GM20000 (cell line): ENCODE measurements around the gene JARID2.

Experiments used
- DNase-seq: peaks from one replicate; pipeline ENCODE4 v3.0.0; 2012; ENCODE audit warnings: low spot score
- TF ChIP-seq, protein P1 (sequence below): IDR thresholded peaks from 2 replicates; pipeline ENCODE4 v1.5.1; 2012; ENCODE audit warnings: mild to moderate bottlenecking, control low read depth; ENCODE audit errors: extremely low read depth, missing control alignments

The JARID2 gene

DNA sequence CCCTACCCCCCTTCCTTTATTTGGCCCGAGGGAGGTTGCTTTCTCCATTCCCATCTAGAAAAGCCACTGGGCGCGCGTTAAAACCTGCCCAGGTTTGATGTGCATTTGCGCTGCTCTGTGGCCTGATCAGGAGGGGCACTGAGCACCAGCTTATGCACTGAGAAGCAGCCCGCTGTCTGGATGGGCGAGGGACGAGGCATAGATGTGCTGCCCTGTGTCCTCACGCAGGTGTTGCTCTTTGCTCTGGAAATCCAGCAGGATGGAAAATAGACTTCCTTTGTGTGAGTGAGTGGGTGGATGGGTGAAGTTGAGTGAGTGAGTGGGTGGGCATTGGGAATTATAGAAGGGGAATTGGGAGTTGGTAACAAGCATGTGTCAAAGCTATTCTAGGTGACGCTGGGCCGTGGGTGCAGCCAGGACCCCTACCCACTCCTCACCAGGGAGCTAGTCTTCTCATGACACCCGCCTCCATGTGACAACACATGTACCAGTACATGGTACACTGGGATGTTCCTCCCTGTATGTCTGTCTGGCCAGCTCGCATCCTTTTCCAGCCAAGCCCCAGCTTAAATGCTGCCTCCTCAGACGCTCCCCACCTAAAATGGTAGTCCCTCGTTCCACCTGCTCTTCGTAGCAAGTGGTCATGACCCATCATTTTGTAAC, 254.3 kb downstream of the JARID2 start:
- no peak for DNase-seq
- TF ChIP-seq, protein P1, sequence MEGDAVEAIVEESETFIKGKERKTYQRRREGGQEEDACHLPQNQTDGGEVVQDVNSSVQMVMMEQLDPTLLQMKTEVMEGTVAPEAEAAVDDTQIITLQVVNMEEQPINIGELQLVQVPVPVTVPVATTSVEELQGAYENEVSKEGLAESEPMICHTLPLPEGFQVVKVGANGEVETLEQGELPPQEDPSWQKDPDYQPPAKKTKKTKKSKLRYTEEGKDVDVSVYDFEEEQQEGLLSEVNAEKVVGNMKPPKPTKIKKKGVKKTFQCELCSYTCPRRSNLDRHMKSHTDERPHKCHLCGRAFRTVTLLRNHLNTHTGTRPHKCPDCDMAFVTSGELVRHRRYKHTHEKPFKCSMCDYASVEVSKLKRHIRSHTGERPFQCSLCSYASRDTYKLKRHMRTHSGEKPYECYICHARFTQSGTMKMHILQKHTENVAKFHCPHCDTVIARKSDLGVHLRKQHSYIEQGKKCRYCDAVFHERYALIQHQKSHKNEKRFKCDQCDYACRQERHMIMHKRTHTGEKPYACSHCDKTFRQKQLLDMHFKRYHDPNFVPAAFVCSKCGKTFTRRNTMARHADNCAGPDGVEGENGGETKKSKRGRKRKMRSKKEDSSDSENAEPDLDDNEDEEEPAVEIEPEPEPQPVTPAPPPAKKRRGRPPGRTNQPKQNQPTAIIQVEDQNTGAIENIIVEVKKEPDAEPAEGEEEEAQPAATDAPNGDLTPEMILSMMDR = no peak

DNA sequence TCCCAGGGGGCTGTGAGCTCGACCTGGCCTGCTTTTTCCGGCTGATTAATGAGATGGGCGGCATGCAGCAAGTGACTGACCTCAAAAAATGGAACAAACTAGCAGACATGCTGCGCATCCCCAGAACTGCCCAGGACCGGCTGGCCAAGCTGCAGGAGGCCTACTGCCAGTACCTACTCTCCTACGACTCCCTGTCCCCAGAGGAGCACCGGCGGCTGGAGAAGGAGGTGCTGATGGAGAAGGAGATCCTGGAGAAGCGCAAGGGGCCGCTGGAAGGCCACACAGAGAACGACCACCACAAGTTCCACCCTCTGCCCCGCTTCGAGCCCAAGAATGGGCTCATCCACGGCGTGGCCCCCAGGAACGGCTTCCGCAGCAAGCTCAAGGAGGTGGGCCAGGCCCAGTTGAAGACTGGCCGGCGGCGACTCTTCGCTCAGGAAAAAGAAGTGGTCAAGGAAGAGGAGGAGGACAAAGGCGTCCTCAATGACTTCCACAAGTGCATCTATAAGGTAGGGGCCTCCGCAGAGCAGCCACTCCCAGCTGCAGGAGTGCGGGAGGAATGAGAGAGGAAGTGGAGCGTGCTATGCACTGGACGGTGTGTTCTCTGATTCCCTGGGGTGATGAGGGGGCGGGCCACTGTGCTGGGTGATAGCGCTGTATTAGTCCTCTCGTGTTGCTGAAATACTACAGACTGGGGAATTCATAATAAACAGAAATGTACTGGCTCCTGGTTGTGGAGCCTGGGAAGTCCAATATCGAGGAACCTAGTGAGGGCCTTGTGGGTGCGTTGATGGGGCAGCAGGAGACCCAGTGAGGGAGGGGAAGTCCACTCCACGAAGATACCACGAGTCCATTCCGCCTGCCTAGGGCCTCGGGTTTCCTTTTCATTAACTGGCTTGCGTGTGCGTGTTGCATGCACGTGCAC, 255.3 kb downstream of the JARID2 start:
- TF ChIP-seq, protein P1 = no peak
- DNase-seq = no peak

GRCh38 chr6:15501826-15502445, 256.1 kb downstream of the JARID2 start:
- TF ChIP-seq, protein P1 = no peak
- DNase-seq = no peak

GRCh38 chr6:15502446-15503345, 256.8 kb downstream of the JARID2 start:
- DNase-seq = no peak
- TF ChIP-seq, protein P1 = no peak

- DNase-seq = no peak
- TF ChIP-seq, protein P1 = no peak
Measured at GRCh38 chr6:15503346-15503680, 257.4 kb downstream of the JARID2 start.

- DNase-seq = no peak
- TF ChIP-seq, protein P1 = no peak
Measured at GRCh38 chr6:15504040-15504495, 258.2 kb downstream of the JARID2 start.
